ENCODE data around the gene CYP20A1.
A peak's percentile ranks its signal among the peaks of the same experiment; 100 is the strongest.
"Not testable (repeated sequence)": the region's sequence is repeated elsewhere in the genome, so short reads cannot be mapped to it uniquely, and the experiment has no call there.

CYP20A1 gene

GRCh38 chr2:203282101-203282500 is 43.3 kb downstream of the CYP20A1 start:
- DNase-seq = no peak

GRCh38 chr2:203286532-203286931 is 47.7 kb downstream of the CYP20A1 start:
- DNase-seq = no peak

GRCh38 chr2:203301667-203302066 is 62.8 kb downstream of the CYP20A1 start:
- DNase-seq = no peak

- DNase-seq = not testable (repeated sequence)
Measured at GRCh38 chr2:203302586-203302985, 63.8 kb downstream of the CYP20A1 start.

- DNase-seq = no peak
Measured at GRCh38 chr2:203310688-203311436, 72.0 kb downstream of the CYP20A1 start.

- DNase-seq = no peak
Measured at GRCh38 chr2:203326356-203326755, 87.5 kb downstream of the CYP20A1 start.

- no peak for DNase-seq
Measured at GRCh38 chr2:203327582-203327900, 88.7 kb downstream of the CYP20A1 start.

- DNase-seq = peak; percentile 54
Measured at GRCh38 chr2:203327901-203328759, 89.3 kb downstream of the CYP20A1 start, which contains the start of gene ABI2. ABI2 (plus strand) TSS chr2:203328394; CDS start chr2:203328515, 121 bp downstream.

GRCh38 chr2:203328760-203329540 is 90.1 kb downstream of the CYP20A1 start:
- peak; percentile 15 for DNase-seq

GRCh38 chr2:203330434-203330833 is 91.6 kb downstream of the CYP20A1 start:
- DNase-seq = no peak

- DNase-seq = no peak
Measured at GRCh38 chr2:203338322-203338721, 99.5 kb downstream of the CYP20A1 start.

- no peak for DNase-seq
Measured at GRCh38 chr2:203340791-203341487, 102.1 kb downstream of the CYP20A1 start.

GRCh38 chr2:203341741-203342310 is 103.0 kb downstream of the CYP20A1 start:
- DNase-seq = no peak

GRCh38 chr2:203342374-203342773 is 103.6 kb downstream of the CYP20A1 start:
- DNase-seq = not testable (repeated sequence)

- no peak for DNase-seq
Measured at GRCh38 chr2:203344667-203345066, 105.8 kb downstream of the CYP20A1 start.

GRCh38 chr2:203346612-203347011 is 107.8 kb downstream of the CYP20A1 start:
- no peak for DNase-seq

GRCh38 chr2:203347375-203347774 is 108.6 kb downstream of the CYP20A1 start:
- DNase-seq = no peak

- DNase-seq = no peak
Measured at GRCh38 chr2:203352604-203353255, 113.9 kb downstream of the CYP20A1 start.

- no peak for DNase-seq
Measured at GRCh38 chr2:203354966-203355365, 116.1 kb downstream of the CYP20A1 start.
